GM23248 (cell line): ENCODE results near the gene MYO18B. TPM values are rescaled to one million over a fixed set of nuclear protein-coding genes. Genes with fewer than 3 reads are reported as not detected.

ENCODE experiments used
- DNase-seq: peaks from one replicate; pipeline ENCODE4 v3.0.0-alpha.2; 2015
- H2AFZ ChIP-seq: fragments of 200-600 bp; sonication (generic); 2 replicates; pipeline ENCODE4 v1.6.1; 2016; ENCODE audit warnings: antibody characterized with exemption
- H3F3A ChIP-seq: fragments of 200-600 bp; sonication (generic); 2 replicates; pipeline ENCODE4 v1.6.1; 2016; ENCODE audit warnings: mild to moderate bottlenecking, antibody characterized with exemption, mixed run types; ENCODE audit not compliant: insufficient read depth
- H3K27ac ChIP-seq: fragments of 200-600 bp; sonication (generic); 2 replicates; pipeline ENCODE4 v1.5.1; 2016; ENCODE audit warnings: mild to moderate bottlenecking
- H3K27me3 ChIP-seq: fragments of 200-600 bp; sonication (generic); replicated peaks from 2 replicates; pipeline ENCODE4 v1.6.1; 2016; ENCODE audit warnings: mild to moderate bottlenecking; ENCODE audit not compliant: insufficient read depth
- H3K36me3 ChIP-seq: fragments of 200-600 bp; sonication (generic); 2 replicates; pipeline ENCODE4 v1.6.1; 2016; ENCODE audit warnings: low read depth, mild to moderate bottlenecking
- H3K4me1 ChIP-seq: fragments of 200-600 bp; sonication (generic); 2 replicates; pipeline ENCODE4 v1.6.1; 2016; ENCODE audit warnings: mild to moderate bottlenecking; ENCODE audit not compliant: insufficient read depth
- H3K4me2 ChIP-seq: fragments of 200-600 bp; sonication (generic); one replicate; pipeline ENCODE4 v1.6.1; 2016; ENCODE audit warnings: mild to moderate bottlenecking; ENCODE audit not compliant: unreplicated experiment
- H3K4me3 ChIP-seq: fragments of 200-600 bp; sonication (generic); 2 replicates; pipeline ENCODE4 v1.5.1; 2016; ENCODE audit warnings: mild to moderate bottlenecking
- H3K79me2 ChIP-seq: fragments of 200-600 bp; sonication (generic); 2 replicates; pipeline ENCODE4 v1.6.1; 2016; ENCODE audit warnings: mild to moderate bottlenecking; ENCODE audit not compliant: insufficient read depth
- H3K9ac ChIP-seq: fragments of 200-600 bp; sonication (generic); 2 replicates; pipeline ENCODE4 v1.6.1; 2016; ENCODE audit warnings: mild to moderate bottlenecking
- H3K9me2 ChIP-seq: fragments of 200-600 bp; sonication (generic); 2 replicates; pipeline ENCODE4 v1.6.1; 2016; ENCODE audit warnings: mixed run types, mild to moderate bottlenecking, moderate library complexity; ENCODE audit not compliant: insufficient read depth
- H3K9me3 ChIP-seq: fragments of 200-600 bp; sonication (generic); one replicate; pipeline ENCODE4 v1.6.1; 2017; ENCODE audit warnings: low read depth
- H4K20me1 ChIP-seq: fragments of 200-600 bp; sonication (generic); 2 replicates; pipeline ENCODE4 v1.6.0; 2016; ENCODE audit not compliant: insufficient read depth
- EZH2 ChIP-seq: fragments of 200-600 bp; sonication (generic); IDR thresholded peaks from 2 replicates; pipeline ENCODE4 v1.6.1; 2018; ENCODE audit warnings: antibody characterized with exemption, mild to moderate bottlenecking; ENCODE audit not compliant: insufficient read depth, poor library complexity, severe bottlenecking
- EZH2phosphoT487 ChIP-seq: fragments of 200-600 bp; sonication (generic); IDR thresholded peaks from 2 replicates; pipeline ENCODE4 v1.6.1; 2018; ENCODE audit warnings: antibody characterized with exemption, moderate library complexity, mild to moderate bottlenecking, low read depth; ENCODE audit not compliant: insufficient read depth
- WGBS, 2 experiments: methylation state at CpG; one replicate each; pipeline ENCODE4 v1.1.6; 2015 to 2017; ENCODE audit warnings: low lambda C conversion rate in 2 of 2, low coverage in 1 of 2; ENCODE audit errors: missing lambda C conversion rate in 2 of 2; 5-methylcytosine and 5-hydroxymethylcytosine counted together
- in situ Hi-C: fragments of 300-500 bp; cut with MboI; formaldehyde crosslinking; loops from 2 replicates; pipeline ENCODE4 v1.15.0; 2020
- polyA plus RNA-seq: library from polyadenylated mRNA; unstranded; fragments of >200 nt; fragmentation: Nextera tagmentation; extraction: Ambion mirVana; gene quantifications from 2 replicates; pipeline ENCODE4 v1.2.1, GENCODE V29; 2016
- total RNA-seq: library from RNA; depleted of rRNA; stranded (reverse); fragments of >200 nt; shearing (Covaris generic); gene quantifications from 2 replicates; pipeline ENCODE4 v1.2.3, GENCODE V29; 2014

MYO18B gene
- total and polyA plus RNA-seq, 2 experiments from 2014 or later: not detected

- WGBS, 2 experiments: 26 to 30% methylated on average over 4 of the region's 4 CpGs
- in situ Hi-C loops: no loop called here
Measured at GRCh38 chr22:25900880-25901279, 158.9 kb downstream of the MYO18B start.

GRCh38 chr22:25902402-25902801 is 160.4 kb downstream of the MYO18B start:
- Histone ChIP-seq H3K9me2 (no peaks in the 10 kb centered on the region), H3K4me2 (no peak overlapping the region), H3K9ac (no peak overlapping the region), H3K4me1 (no peaks in the 10 kb centered on the region), H3F3A (no peaks in the 10 kb centered on the region), H4K20me1 (no peaks in the 10 kb centered on the region), H3K4me3 (no peak overlapping the region), H3K27ac (no peak overlapping the region), H3K36me3 (no peaks in the 10 kb centered on the region), H2AFZ (no peak overlapping the region), H3K9me3 (no peaks in the 10 kb centered on the region), H3K79me2 (no peaks in the 10 kb centered on the region), H3K27me3 (no peaks in the 10 kb centered on the region)
- 32 to 34% methylated on average over 8 of the region's 8 CpGs for WGBS, 2 experiments
- no peak for TF ChIP-seq EZH2
- TF ChIP-seq EZH2phosphoT487: no peak
- DNase-seq: no peak
- in situ Hi-C loops: no loop called here

More at GRCh38 chr22:25900880-25901279, 158.9 kb downstream of the MYO18B start:
- no peaks in the 10 kb centered on the region for H4K20me1 ChIP-seq
- no peak overlapping the region for H3K27ac ChIP-seq
- no peaks in the 10 kb centered on the region for H3K79me2 ChIP-seq
- no peaks in the 10 kb centered on the region for H3K9me3 ChIP-seq
- no peak overlapping the region for H3K4me2 ChIP-seq
- H3K4me1 ChIP-seq: no peaks in the 10 kb centered on the region
- H3K36me3 ChIP-seq: no peaks in the 10 kb centered on the region
- H3F3A ChIP-seq: no peaks in the 10 kb centered on the region
- H3K27me3 ChIP-seq: no peaks in the 10 kb centered on the region
- H3K9ac ChIP-seq: no peak overlapping the region
- H2AFZ ChIP-seq: no peak overlapping the region
- TF ChIP-seq EZH2phosphoT487: no peak
- TF ChIP-seq EZH2: no peak
- no peak for DNase-seq
- H3K9me2 ChIP-seq: no peaks in the 10 kb centered on the region
- H3K4me3 ChIP-seq: no peak overlapping the region

DNA sequence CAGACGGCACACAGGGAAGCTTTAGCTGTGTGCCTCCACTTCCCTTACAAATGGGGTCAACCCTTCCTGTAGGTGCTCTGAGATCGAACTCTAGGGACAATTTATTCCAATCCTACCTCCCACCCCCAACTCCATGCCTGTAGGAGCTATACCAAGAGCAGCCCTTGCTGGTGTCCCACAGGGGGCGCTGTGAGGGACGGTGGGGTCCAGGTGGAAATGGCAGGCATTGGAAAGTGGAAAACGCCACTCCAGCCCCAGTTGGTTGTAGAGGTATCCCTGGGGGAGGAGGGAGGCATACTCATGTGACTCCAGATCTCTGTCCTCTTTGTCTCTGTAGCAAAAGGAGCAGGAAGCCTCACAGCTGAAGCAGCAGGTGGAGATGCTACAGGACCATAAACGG is 161.3 kb downstream of the MYO18B start:
- 4 to 9% methylated on average over 5 to 6 of the region's 6 CpGs for WGBS, 2 experiments
- Histone ChIP-seq H2AFZ (no peak overlapping the region), H3K4me2 (no peak overlapping the region), H3K4me3 (no peak overlapping the region), H3K27me3 (no peaks in the 10 kb centered on the region), H3K4me1 (no peaks in the 10 kb centered on the region), H3K36me3 (no peaks in the 10 kb centered on the region), H3K9me2 (no peaks in the 10 kb centered on the region), H3K27ac (no peak overlapping the region), H3K9ac (no peak overlapping the region), H3K9me3 (no peaks in the 10 kb centered on the region), H4K20me1 (no peaks in the 10 kb centered on the region), H3F3A (no peaks in the 10 kb centered on the region), H3K79me2 (no peaks in the 10 kb centered on the region)
- TF ChIP-seq EZH2: no peak
- no peak for TF ChIP-seq EZH2phosphoT487
- DNase-seq: no peak
- in situ Hi-C loops: no loop called here

GRCh38 chr22:25908212-25908611 is 166.2 kb downstream of the MYO18B start:
- Histone ChIP-seq H3K9me2 (no peaks in the 10 kb centered on the region), H3K9me3 (no peaks in the 10 kb centered on the region), H3K4me2 (no peak overlapping the region), H2AFZ (no peak overlapping the region), H3K4me3 (no peak overlapping the region), H4K20me1 (no peaks in the 10 kb centered on the region), H3K27me3 (no peaks in the 10 kb centered on the region), H3F3A (no peaks in the 10 kb centered on the region), H3K9ac (no peak overlapping the region), H3K27ac (no peak overlapping the region), H3K4me1 (no peaks in the 10 kb centered on the region), H3K79me2 (no peaks in the 10 kb centered on the region), H3K36me3 (no peaks in the 10 kb centered on the region)
- no peak for DNase-seq
- in situ Hi-C loops: no loop called here
- WGBS, 2 experiments: 42 to 46% methylated on average over 13 of the region's 13 CpGs
- TF ChIP-seq EZH2phosphoT487 (no peak), EZH2 (no peak)

GRCh38 chr22:25908755-25909154 is 166.8 kb downstream of the MYO18B start:
- DNase-seq: no peak
- Histone ChIP-seq H3K79me2 (no peaks in the 10 kb centered on the region), H2AFZ (no peak overlapping the region), H3K9me3 (no peaks in the 10 kb centered on the region), H3K27me3 (no peaks in the 10 kb centered on the region), H3F3A (no peaks in the 10 kb centered on the region), H3K9ac (no peak overlapping the region), H3K4me3 (no peak overlapping the region), H3K4me2 (no peak overlapping the region), H3K9me2 (no peaks in the 10 kb centered on the region), H3K27ac (no peak overlapping the region), H3K36me3 (no peaks in the 10 kb centered on the region), H4K20me1 (no peaks in the 10 kb centered on the region), H3K4me1 (no peaks in the 10 kb centered on the region)
- 1 to 2% methylated on average over 2 of the region's 2 CpGs for WGBS, 2 experiments
- no peak for TF ChIP-seq EZH2
- no peak for TF ChIP-seq EZH2phosphoT487
- in situ Hi-C loops: no loop called here
